DOHH2 (cell line): ENCODE measurements around the gene ADAM19.

Experiments used
- H3F3A ChIP-seq: fragments of 200-600 bp; sonication (generic), shearing (Covaris generic); 2 replicates; pipeline ENCODE4 v1.6.0; 2016; ENCODE audit warnings: antibody characterized with exemption, mild to moderate bottlenecking; ENCODE audit not compliant: control insufficient read depth, insufficient read depth
- H3K27ac ChIP-seq: fragments of 200-600 bp; sonication (generic); 2 replicates; pipeline ENCODE4 v1.5.1; 2014; ENCODE audit warnings: low read depth, mild to moderate bottlenecking, low read length, moderate library complexity
- H3K27me3 ChIP-seq: fragments of 200-600 bp; sonication (generic); 2 replicates; pipeline ENCODE4 v1.6.1; 2014; ENCODE audit warnings: mild to moderate bottlenecking, low read length, mixed read lengths; ENCODE audit not compliant: control insufficient read depth
- H3K36me3 ChIP-seq: fragments of 200-600 bp; sonication (generic); 2 replicates; pipeline ENCODE4 v1.6.1; 2014; ENCODE audit warnings: mild to moderate bottlenecking, low read length, moderate library complexity, mixed read lengths; ENCODE audit not compliant: control insufficient read depth
- H3K4me1 ChIP-seq: fragments of 200-600 bp; sonication (generic); 2 replicates; pipeline ENCODE4 v1.6.1; 2014; ENCODE audit warnings: mild to moderate bottlenecking, low read length, mixed read lengths; ENCODE audit not compliant: control insufficient read depth
- H3K4me2 ChIP-seq: fragments of 200-600 bp; sonication (generic); 2 replicates; pipeline ENCODE4 v1.6.0; 2014; ENCODE audit warnings: mild to moderate bottlenecking, low read length, moderate library complexity
- H3K4me3 ChIP-seq: fragments of 200-600 bp; sonication (generic); 2 replicates; pipeline ENCODE4 v1.5.1; 2014; ENCODE audit warnings: mild to moderate bottlenecking, low read length, mixed read lengths
- H3K79me2 ChIP-seq: fragments of 200-600 bp; sonication (generic); 2 replicates; pipeline ENCODE4 v1.6.1; 2014; ENCODE audit warnings: mild to moderate bottlenecking, low read length, mixed read lengths; ENCODE audit not compliant: control insufficient read depth
- H3K9me2 ChIP-seq: fragments of 200-600 bp; sonication (generic); replicated peaks from 2 replicates; pipeline ENCODE4 v1.6.1; 2014; ENCODE audit warnings: mild to moderate bottlenecking, low read length, mixed read lengths; ENCODE audit not compliant: control insufficient read depth
- H3K9me3 ChIP-seq: fragments of 200-600 bp; sonication (generic); 2 replicates; pipeline ENCODE4 v1.6.1; 2014; ENCODE audit warnings: antibody characterized with exemption, low read length, mixed read lengths; ENCODE audit not compliant: control insufficient read depth, insufficient read depth
- H4K20me1 ChIP-seq: fragments of 200-600 bp; sonication (generic); 2 replicates; pipeline ENCODE4 v1.6.0; 2014; ENCODE audit warnings: low read depth, mild to moderate bottlenecking, antibody characterized with exemption, low read length, moderate library complexity; ENCODE audit not compliant: control insufficient read depth, insufficient read depth
- EZH2phosphoT487 ChIP-seq: fragments of 200-600 bp; sonication (generic); IDR thresholded peaks from 2 replicates; pipeline ENCODE4 v1.6.1; 2017; ENCODE audit warnings: borderline replicate concordance, mild to moderate bottlenecking, antibody characterized with exemption, low read length, moderate library complexity, mixed read lengths
- TF ChIP-seq, protein P1 (sequence below): fragments of 200-600 bp; sonication (generic); IDR thresholded peaks from one replicate; pipeline ENCODE4 v1.5.1; 2014; ENCODE audit warnings: antibody characterized with exemption, mild to moderate bottlenecking, low read depth, low read length; ENCODE audit not compliant: poor library complexity, severe bottlenecking

ADAM19 gene

DNA sequence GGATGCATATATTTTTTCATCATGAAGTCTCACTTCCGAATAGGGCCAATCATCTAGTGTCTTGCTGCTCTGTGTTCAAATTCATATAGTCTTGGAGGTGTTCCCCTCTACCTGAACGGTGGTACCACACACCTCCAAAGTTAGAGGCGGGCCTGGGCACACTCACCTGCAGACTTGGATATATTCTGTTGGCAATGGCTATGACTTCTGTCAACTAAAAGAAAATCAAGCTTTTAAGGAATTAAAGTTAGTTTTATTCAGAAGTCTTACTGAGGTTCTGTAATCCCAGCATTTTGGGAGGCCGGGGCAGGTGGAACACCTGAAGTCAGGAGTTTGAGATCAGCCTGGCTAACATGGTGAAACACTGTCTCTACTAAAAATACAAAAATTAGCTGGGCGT, 118.2 kb downstream of the ADAM19 start:
- H3K27me3 ChIP-seq = peaks cover 11% of the 10 kb centered on the region
- H3K36me3 ChIP-seq = no peaks in the 10 kb centered on the region
- no peaks in the 10 kb centered on the region for H3K9me3 ChIP-seq
- no peak overlapping the region; the same call in 1 of the 2 replicates for H3K27ac ChIP-seq
- H3K4me1 ChIP-seq = peaks cover 39% of the 10 kb centered on the region
- peaks cover 11% of the 10 kb centered on the region; the same call in 1 of the 2 replicates for H3F3A ChIP-seq
- H3K9me2 ChIP-seq = no peaks in the 10 kb centered on the region
- H3K79me2 ChIP-seq = no peaks in the 10 kb centered on the region
- peak overlapping the region; percentile 52; the same call in 1 of the 2 replicates for H3K4me2 ChIP-seq
- no peaks in the 10 kb centered on the region for H4K20me1 ChIP-seq
- TF ChIP-seq, protein P1, sequence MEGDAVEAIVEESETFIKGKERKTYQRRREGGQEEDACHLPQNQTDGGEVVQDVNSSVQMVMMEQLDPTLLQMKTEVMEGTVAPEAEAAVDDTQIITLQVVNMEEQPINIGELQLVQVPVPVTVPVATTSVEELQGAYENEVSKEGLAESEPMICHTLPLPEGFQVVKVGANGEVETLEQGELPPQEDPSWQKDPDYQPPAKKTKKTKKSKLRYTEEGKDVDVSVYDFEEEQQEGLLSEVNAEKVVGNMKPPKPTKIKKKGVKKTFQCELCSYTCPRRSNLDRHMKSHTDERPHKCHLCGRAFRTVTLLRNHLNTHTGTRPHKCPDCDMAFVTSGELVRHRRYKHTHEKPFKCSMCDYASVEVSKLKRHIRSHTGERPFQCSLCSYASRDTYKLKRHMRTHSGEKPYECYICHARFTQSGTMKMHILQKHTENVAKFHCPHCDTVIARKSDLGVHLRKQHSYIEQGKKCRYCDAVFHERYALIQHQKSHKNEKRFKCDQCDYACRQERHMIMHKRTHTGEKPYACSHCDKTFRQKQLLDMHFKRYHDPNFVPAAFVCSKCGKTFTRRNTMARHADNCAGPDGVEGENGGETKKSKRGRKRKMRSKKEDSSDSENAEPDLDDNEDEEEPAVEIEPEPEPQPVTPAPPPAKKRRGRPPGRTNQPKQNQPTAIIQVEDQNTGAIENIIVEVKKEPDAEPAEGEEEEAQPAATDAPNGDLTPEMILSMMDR = no peak
- TF ChIP-seq EZH2phosphoT487 = no peak
- H3K4me3 ChIP-seq = no peak overlapping the region

DNA sequence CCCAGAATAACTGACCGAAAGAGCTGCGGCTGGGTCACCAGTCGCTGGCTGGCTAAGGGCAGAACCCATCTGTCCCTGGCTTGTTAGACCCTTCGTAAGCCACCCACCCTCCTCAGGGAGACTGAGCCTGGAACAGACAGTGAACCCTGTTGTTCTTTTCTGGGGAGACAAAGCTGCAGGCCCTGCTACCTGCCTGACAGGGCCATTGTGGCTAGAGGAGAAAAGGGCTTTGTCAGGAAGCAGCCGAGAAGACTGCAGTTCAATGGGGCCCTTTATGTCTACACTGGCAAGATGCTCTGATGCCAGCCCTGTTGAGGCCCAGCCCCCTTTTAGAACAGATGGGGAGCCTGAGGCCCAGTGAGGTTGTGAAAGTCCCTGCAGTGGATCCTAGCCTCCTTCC, 119.3 kb downstream of the ADAM19 start:
- TF ChIP-seq, protein P1 = no peak
- TF ChIP-seq EZH2phosphoT487 = no peak
- peaks cover 11% of the 10 kb centered on the region; the same call in 1 of the 2 replicates for H3F3A ChIP-seq
- H3K9me2 ChIP-seq = no peaks in the 10 kb centered on the region
- H3K9me3 ChIP-seq = no peaks in the 10 kb centered on the region
- no peak overlapping the region for H3K4me2 ChIP-seq
- no peaks in the 10 kb centered on the region for H3K36me3 ChIP-seq
- H3K27me3 ChIP-seq = peaks cover 11% of the 10 kb centered on the region
- peaks cover 39% of the 10 kb centered on the region for H3K4me1 ChIP-seq
- H3K27ac ChIP-seq = no peak overlapping the region
- no peaks in the 10 kb centered on the region for H4K20me1 ChIP-seq
- no peaks in the 10 kb centered on the region for H3K79me2 ChIP-seq
- no peak overlapping the region for H3K4me3 ChIP-seq

DNA sequence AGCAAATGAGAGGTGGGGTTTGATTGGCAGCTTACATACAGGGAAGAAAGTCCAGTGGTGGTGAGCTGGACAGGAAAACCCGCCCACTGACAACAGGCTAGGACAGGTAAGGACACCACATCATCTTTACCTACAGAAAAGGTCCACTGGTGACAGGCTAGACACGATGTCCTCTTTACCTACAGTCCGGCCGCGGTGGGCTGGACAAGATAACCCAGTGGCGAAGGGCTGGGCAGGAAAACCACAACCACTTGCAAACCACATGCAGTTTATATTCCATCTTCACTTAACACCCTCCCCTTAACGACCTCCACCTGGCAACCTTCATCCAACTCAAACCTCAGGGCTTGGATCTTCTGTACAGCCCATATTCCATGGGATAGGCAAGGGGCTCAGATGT, 120.5 kb downstream of the ADAM19 start:
- H3K27ac ChIP-seq = no peak overlapping the region

More for the DNA sequence above, 120.5 kb downstream of the ADAM19 start:
- no peaks in the 10 kb centered on the region for H3K79me2 ChIP-seq
- H4K20me1 ChIP-seq = no peaks in the 10 kb centered on the region
- TF ChIP-seq, protein P1 = no peak
- H3K4me1 ChIP-seq = peaks cover 31% of the 10 kb centered on the region
- no peaks in the 10 kb centered on the region for H3K36me3 ChIP-seq
- H3K9me2 ChIP-seq = no peaks in the 10 kb centered on the region
- H3K4me2 ChIP-seq = no peak overlapping the region
- no peaks in the 10 kb centered on the region for H3K9me3 ChIP-seq
- no peak overlapping the region for H3K4me3 ChIP-seq
- peaks cover 11% of the 10 kb centered on the region; the same call in 1 of the 2 replicates for H3F3A ChIP-seq
- H3K27me3 ChIP-seq = no peaks in the 10 kb centered on the region
